Psoas muscle (tissue), 8 donors: ENCODE data around the gene RBM19. TPM values are rescaled to one million over a fixed set of nuclear protein-coding genes. Genes with fewer than 3 reads are reported as not detected.

ENCODE experiments used
- ATAC-seq, 4 donors: fragments of 200-7000 bp; cut with Tn5 transposase; one replicate each; pipeline ENCODE4 v1.9.1; 2020; ENCODE audit warnings: moderate library complexity in 3 of 4, mild to moderate bottlenecking in 2 of 4
- DNase-seq, 2 donors: peaks; one replicate each; pipeline ENCODE4 v3.0.0-alpha.2; 2020
- H3K27ac ChIP-seq: fragments of 200-600 bp; one replicate; pipeline ENCODE4 v1.8.0; 2022
- H3K27me3 ChIP-seq, 3 donors: fragments of 200-600 bp in 1 of 3; one replicate each; pipeline versions ENCODE4 v1.6.1 to v1.8.0; 2013 to 2022; ENCODE audit warnings: low read length in 2 of 3, mild to moderate bottlenecking in 2 of 3, moderate library complexity in 1 of 3; ENCODE audit not compliant: insufficient read depth in 3 of 3
- H3K36me3 ChIP-seq, 2 donors: fragments of 200-600 bp in 1 of 2; one replicate each; pipeline versions ENCODE4 v1.6.1 to v1.8.0; 2013 to 2022; ENCODE audit warnings: low read depth in 1 of 2, mild to moderate bottlenecking in 1 of 2, moderate library complexity in 1 of 2; ENCODE audit not compliant: insufficient read depth in 1 of 2
- H3K4me1 ChIP-seq: fragments of 200-600 bp; one replicate; pipeline ENCODE4 v1.8.0; 2022
- H3K4me3 ChIP-seq: fragments of 200-600 bp; one replicate; pipeline ENCODE4 v1.8.0; 2022; ENCODE audit warnings: mild to moderate bottlenecking
- H3K9me3 ChIP-seq: fragments of 200-600 bp; one replicate; pipeline ENCODE4 v1.8.0; 2022
- CTCF ChIP-seq: fragments of 200-600 bp; IDR thresholded peaks from one replicate; pipeline ENCODE4 v1.8.0; 2022; ENCODE audit warnings: antibody characterized with exemption
- WGBS, 3 donors: extraction: QIAGEN DNeasy Blood & Tissue Kit; methylation state at CpG; one replicate each; pipeline versions ENCODE4 v1.1.6 to v1.1.7; 2013; 5-methylcytosine and 5-hydroxymethylcytosine counted together
- intact Hi-C, 2 donors: fragments of 100-400 bp; cut with DNase I; formaldehyde crosslinking; loops; one replicate each; pipeline versions ENCODE4 v1.11.0 to v1.14.2; 2022
- polyA plus RNA-seq, 3 donors: library from polyadenylated mRNA; stranded (reverse); fragments of 200-250 nt; gene quantifications; one replicate each; pipeline ENCODE4 v1.2.3, GENCODE V29; 2013
- total RNA-seq, 4 donors: library from RNA; stranded (reverse); fragmentation: NEBNext Ultra II Directional in 2 of 4; extraction: Animal tissue kit (Norgen Biotek cat#: 25700) in 2 of 4; gene quantifications; one replicate each; pipeline versions ENCODE4 v1.2.1 to v1.2.4, GENCODE V29; 2021 to 2023
- donor health status: healthy with polysubstance abuse.
- donor health status: DM: no; HTN: no; CAD: no; lungs with moderate emphysema.
- donor health status: Bipolar disorder and iron deficiency.
- donor health status: healthy.
- donor health status: DM: yes; HTN: yes; CAD: no.
- donor health status: DM: no; HTN: no; CAD: no.
- donor health status: DM: no; HTN: no; CAD: no.
- donor health status: DM: yes; HTN: yes; CAD: no.

RBM19 gene
- total and polyA plus RNA-seq, 7 donors: 14.2 to 59.4 (median 25.7) TPM

DNA sequence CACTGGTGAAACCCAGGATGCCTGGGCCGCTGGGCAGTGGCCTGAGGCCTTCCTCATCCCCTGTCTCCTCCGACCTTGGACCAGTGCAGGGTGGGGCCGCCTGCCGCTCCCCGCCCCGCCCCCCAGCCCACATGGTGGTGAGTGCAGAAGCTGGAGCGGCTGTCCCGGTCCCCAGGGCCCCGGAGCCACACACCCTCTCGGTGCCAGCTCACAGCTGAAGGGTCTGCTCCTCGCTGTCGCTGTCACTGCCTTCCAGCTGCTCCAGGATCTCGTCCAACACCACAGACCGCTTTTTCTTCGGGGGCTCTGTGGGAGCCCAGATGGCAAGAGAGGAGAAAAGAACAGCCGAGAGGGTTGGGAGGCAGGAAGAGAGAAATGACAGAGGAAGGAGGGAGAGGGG, 143.1 kb downstream of the RBM19 start:
- ATAC-seq (no peak), DNase-seq (no peak)
- no peak overlapping the region for H3K4me3 ChIP-seq
- intact Hi-C loops: no loop called here
- no peaks in the 10 kb centered on the region for H3K4me1 ChIP-seq
- no peaks in the 10 kb centered on the region for H3K27me3 ChIP-seq
- H3K27ac ChIP-seq: no peak overlapping the region
- 46 to 68% (median 59%) methylated on average over 16 of the region's 16 CpGs for WGBS, 3 donors
- H3K36me3 ChIP-seq: peaks cover 0 to 14% of the 10 kb centered on the region in 2 donors
- H3K9me3 ChIP-seq: no peaks in the 10 kb centered on the region
- no peak for TF ChIP-seq CTCF

- TF ChIP-seq CTCF: no peak
- no peaks in the 10 kb centered on the region for H3K9me3 ChIP-seq
- H3K27ac ChIP-seq: no peak overlapping the region
- H3K27me3 ChIP-seq: no peaks in the 10 kb centered on the region
- no peak for DNase-seq
- no peak overlapping the region for H3K4me3 ChIP-seq
- H3K36me3 ChIP-seq: peaks cover 0 to 17% of the 10 kb centered on the region in 2 donors
- no peaks in the 10 kb centered on the region for H3K4me1 ChIP-seq
- ATAC-seq: no peak
- WGBS, 3 donors: 96 to 98% (median 96%) methylated on average over 8 of the region's 8 CpGs
- intact Hi-C loops: no loop called here
Observed at GRCh38 chr12:113820842-113821241, 145.3 kb downstream of the RBM19 start.

DNA sequence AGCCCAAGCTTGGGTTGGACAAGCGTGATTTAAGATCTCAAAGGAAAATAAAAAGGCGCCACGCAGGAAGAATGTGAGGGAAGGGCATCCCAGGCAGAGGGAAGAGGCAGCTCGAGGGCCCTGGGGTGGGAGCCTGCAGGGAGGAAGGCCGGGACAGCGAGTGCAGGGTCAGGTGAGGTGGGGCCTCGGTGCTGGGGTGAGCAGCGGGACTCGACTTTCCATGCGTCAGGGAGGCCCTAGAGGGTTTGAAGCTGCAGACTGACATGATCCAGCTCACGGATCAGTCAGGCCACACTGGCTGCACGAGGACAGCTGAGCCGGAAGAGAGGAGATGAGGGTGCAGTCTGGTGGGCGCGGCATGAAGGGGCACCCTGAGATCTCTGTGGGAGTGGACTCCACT, 145.8 kb downstream of the RBM19 start:
- no peaks in the 10 kb centered on the region for H3K27me3 ChIP-seq
- H3K9me3 ChIP-seq: no peaks in the 10 kb centered on the region
- WGBS, 3 donors: 91 to 92% (median 91%) methylated on average over 15 of the region's 15 CpGs
- H3K4me3 ChIP-seq: no peak overlapping the region
- H3K36me3 ChIP-seq: peaks cover 0 to 17% of the 10 kb centered on the region in 2 donors
- no peak for TF ChIP-seq CTCF
- no peak overlapping the region for H3K27ac ChIP-seq
- no peak for ATAC-seq
- intact Hi-C loops: no loop called here
- DNase-seq: no peak
- H3K4me1 ChIP-seq: no peaks in the 10 kb centered on the region

- no peak for TF ChIP-seq CTCF
- H3K4me3 ChIP-seq: no peak overlapping the region
- H3K9me3 ChIP-seq: no peaks in the 10 kb centered on the region
- DNase-seq: no peak
- ATAC-seq: no peak
- H3K27me3 ChIP-seq: no peaks in the 10 kb centered on the region
- no peaks in the 10 kb centered on the region for H3K4me1 ChIP-seq
- WGBS, 3 donors: 88 to 95% (median 89%) methylated on average over 10 of the region's 10 CpGs
- peaks cover 0 to 17% of the 10 kb centered on the region in 2 donors for H3K36me3 ChIP-seq
- no peak overlapping the region for H3K27ac ChIP-seq
- intact Hi-C loops: no loop called here
Observed at GRCh38 chr12:113819495-113819894, 146.6 kb downstream of the RBM19 start.

DNA sequence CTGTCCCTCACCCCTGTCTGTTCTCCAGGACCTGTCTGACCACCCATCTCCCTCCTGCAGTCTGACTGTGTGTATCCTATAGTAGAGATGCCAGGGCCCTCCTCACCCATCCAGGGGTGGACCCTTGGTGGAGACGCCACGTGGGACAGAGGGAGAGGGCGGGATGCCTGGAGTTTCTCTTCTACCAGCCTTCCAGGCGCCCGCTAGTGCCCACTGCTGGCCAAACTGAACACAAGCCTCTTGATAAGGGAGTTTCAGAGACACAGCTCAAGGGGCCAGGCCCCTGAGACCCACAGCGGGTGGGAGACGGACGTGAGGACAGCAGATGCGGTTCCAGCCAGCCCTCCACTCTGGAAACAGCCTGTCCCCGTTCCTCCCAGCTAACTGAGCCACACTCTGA, 147.3 kb downstream of the RBM19 start:
- DNase-seq: no peak
- Histone ChIP-seq H3K9me3 (no peaks in the 10 kb centered on the region), H3K4me3 (no peak overlapping the region), H3K27ac (no peak overlapping the region), H3K27me3 (no peaks in the 10 kb centered on the region), H3K4me1 (no peaks in the 10 kb centered on the region), H3K36me3 (peaks cover 0 to 17% of the 10 kb centered on the region in 2 donors)
- intact Hi-C loops: no loop called here
- no peak for TF ChIP-seq CTCF
- WGBS, 3 donors: 84 to 91% (median 91%) methylated on average over 10 of the region's 10 CpGs
- ATAC-seq: no peak
